Right lobe of liver (tissue), 4 donors: ENCODE results near the gene SCYGR6.

Experiments
- CTCF ChIP-seq, 4 donors: fragments of 200-600 bp in 3 of 4; fragments of 450-650 bp in 1 of 4; IDR thresholded peaks; one replicate each; pipeline versions ENCODE4 v1.5.1 to v1.8.0; 2016 to 2022; ENCODE audit warnings: antibody characterized with exemption in 4 of 4, mild to moderate bottlenecking in 2 of 4
- POLR2A ChIP-seq: fragments of 450-650 bp; IDR thresholded peaks from one replicate; pipeline ENCODE4 v1.6.1; 2017; ENCODE audit warnings: antibody characterized with exemption, mild to moderate bottlenecking
- donor health status: DM: no; HTN: no; CAD: no.
- donor health status: DM: no; HTN: no; CAD: no.
- donor health status: DM: no; HTN: yes; CAD: no.

- no peak for TF ChIP-seq CTCF (IDR thresholded peaks at IDR 0.05)
- no peak for TF ChIP-seq POLR2A
These were observed 37.4 kb downstream of the SCYGR6 start for GRCh38 chr2:227687189-227687588.
